ENCODE results near the gene MCL1.

GRCh38 chr1:150572918-150573647, 6.3 kb downstream of the MCL1 start:
- TF ChIP-seq CTCF (optimal IDR thresholded peaks at IDR 0.05 in 1 of 3, IDR thresholded peaks at IDR 0.05 in 1 of 3, conservative IDR thresholded peaks at IDR 0.05 in 1 of 3; ENCODE audit: extremely low read depth in 1 of 3, insufficient read depth in 2 of 3, low read length in 3 of 3) (no peak), EZH2 (IDR thresholded peaks at IDR 0.05; ENCODE audit: low read length) (no peak)
